Uterus (tissue), 4 donors: ENCODE data around the gene RRAS2. TPM values are rescaled to one million over a fixed set of nuclear protein-coding genes. Genes with fewer than 3 reads are reported as not detected.

Source experiments
- DNase-seq, 2 donors: peaks; one replicate each; pipeline ENCODE4 v3.0.0-alpha.2; 2019 to 2020
- H3K27ac ChIP-seq, 2 donors: fragments of 200-600 bp; sonication (generic); 1 replicate in 1 of 2; 2 replicates in 1 of 2; pipeline ENCODE4 v1.5.1; 2016 to 2018
- H3K27me3 ChIP-seq, 2 donors: fragments of 200-600 bp; sonication (generic); one replicate each; pipeline ENCODE4 v1.5.1; 2018 to 2019; ENCODE audit warnings: control low read depth in 1 of 2
- H3K36me3 ChIP-seq, 2 donors: fragments of 200-600 bp; sonication (generic); one replicate each; pipeline ENCODE4 v1.5.1; 2019; ENCODE audit warnings: control low read depth in 1 of 2
- H3K4me1 ChIP-seq, 2 donors: fragments of 200-600 bp; sonication (generic); one replicate each; pipeline ENCODE4 v1.5.1; 2018 to 2019; ENCODE audit warnings: control low read depth in 1 of 2
- H3K4me3 ChIP-seq, 2 donors: fragments of 200-600 bp; sonication (generic); 1 replicate in 1 of 2; 2 replicates in 1 of 2; pipeline ENCODE4 v1.5.1; 2018 to 2019; ENCODE audit warnings: mild to moderate bottlenecking in 1 of 2
- H3K9me3 ChIP-seq, 2 donors: fragments of 200-600 bp; sonication (generic); one replicate each; pipeline ENCODE4 v1.5.1; 2019; ENCODE audit warnings: control low read depth in 1 of 2
- CTCF ChIP-seq, 4 experiments: fragments of 200-600 bp in 2 of 4; fragments of 450-650 bp in 2 of 4; sonication (generic) in 2 of 4; IDR thresholded peaks; one replicate each; pipeline ENCODE4 v1.5.1; 2016 to 2019; ENCODE audit warnings: antibody characterized with exemption in 4 of 4, mild to moderate bottlenecking in 2 of 4, moderate library complexity in 1 of 4
- POLR2A ChIP-seq, 2 donors: fragments of 450-650 bp; IDR thresholded peaks; one replicate each; pipeline ENCODE4 v1.6.1; 2016; ENCODE audit warnings: antibody characterized with exemption in 2 of 2, mild to moderate bottlenecking in 1 of 2, moderate library complexity in 1 of 2
- intact Hi-C: fragments of 100-400 bp; cut with DNase I; formaldehyde crosslinking; loops from one replicate; pipeline ENCODE4 v1.15.1; 2023; ENCODE audit warnings: low total_unique reads
- total RNA-seq, 4 donors: library from RNA; depleted of rRNA in 3 of 4; stranded (reverse); fragments of >200 nt in 3 of 4; gene quantifications; one replicate each; pipeline versions ENCODE4 v1.1.0 to v1.2.4, GENCODE V29; 2014 to 2023
- donor health status: DM: yes; HTN: yes; CAD: no.

RRAS2 gene
- total RNA-seq, 4 donors from 2014 or later = 18.7 to 43.6 (median 36.8) TPM

DNA sequence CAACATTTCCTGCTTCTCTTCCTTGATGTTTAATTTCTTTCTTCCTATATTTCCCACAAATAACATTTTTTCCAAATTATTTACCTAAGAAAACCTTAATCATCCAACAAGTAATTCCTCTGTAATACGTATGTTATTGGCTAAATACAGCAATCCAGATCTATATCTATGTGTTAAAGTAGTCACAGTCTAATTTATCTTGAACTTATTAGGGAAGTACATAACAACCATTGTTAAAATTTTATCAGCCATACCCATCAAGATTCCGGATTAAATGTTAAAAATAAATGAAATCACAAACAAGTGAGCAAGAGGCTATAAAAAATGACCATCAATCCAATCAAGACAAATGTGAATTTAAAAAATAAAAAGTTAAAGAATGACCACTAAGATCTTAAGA is 36.5 kb downstream of the RRAS2 start:
- Histone ChIP-seq H3K4me1 (no peaks in the 10 kb centered on the region), H3K36me3 (no peaks in the 10 kb centered on the region), H3K9me3 (no peaks in the 10 kb centered on the region), H3K4me3 (no peak overlapping the region), H3K27me3 (no peaks in the 10 kb centered on the region), H3K27ac (no peak overlapping the region)
- intact Hi-C loops = no loop called here
- DNase-seq = no peak
- TF ChIP-seq POLR2A (IDR thresholded peaks at IDR 0.05) = no peak
- TF ChIP-seq CTCF (IDR thresholded peaks at IDR 0.05) = no peak

DNA sequence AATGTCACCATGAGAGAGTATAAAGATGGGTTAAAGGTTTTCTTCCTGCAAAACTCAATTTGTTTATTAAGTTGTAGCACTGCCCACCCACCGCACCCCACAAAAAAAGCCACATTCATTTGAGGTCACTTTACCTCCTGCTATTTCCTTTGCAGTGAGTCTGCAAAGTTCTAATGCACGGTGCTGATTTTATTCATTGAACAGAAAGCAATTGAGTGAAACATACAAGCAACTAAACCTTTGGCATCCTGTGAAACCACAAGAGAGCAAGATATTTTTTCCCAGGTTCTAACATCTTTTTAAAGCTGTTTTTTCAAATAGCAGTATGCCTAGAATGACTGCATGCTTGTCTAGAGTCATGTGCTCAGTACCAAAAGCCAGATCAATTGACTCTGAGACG is 39.0 kb downstream of the RRAS2 start:
- Histone ChIP-seq H3K36me3 (no peaks in the 10 kb centered on the region), H3K9me3 (no peaks in the 10 kb centered on the region), H3K27me3 (no peaks in the 10 kb centered on the region), H3K27ac (no peak overlapping the region), H3K4me1 (no peaks in the 10 kb centered on the region), H3K4me3 (no peak overlapping the region)
- DNase-seq = no peak
- TF ChIP-seq POLR2A (IDR thresholded peaks at IDR 0.05) = no peak
- TF ChIP-seq CTCF (IDR thresholded peaks at IDR 0.05) = no peak
- intact Hi-C loops = no loop called here

GRCh38 chr11:14318581-14318981 is 40.4 kb downstream of the RRAS2 start:
- no peak for DNase-seq
- no peak for TF ChIP-seq CTCF (IDR thresholded peaks at IDR 0.05)
- TF ChIP-seq POLR2A (IDR thresholded peaks at IDR 0.05) = no peak
- intact Hi-C loops = no loop called here

DNA sequence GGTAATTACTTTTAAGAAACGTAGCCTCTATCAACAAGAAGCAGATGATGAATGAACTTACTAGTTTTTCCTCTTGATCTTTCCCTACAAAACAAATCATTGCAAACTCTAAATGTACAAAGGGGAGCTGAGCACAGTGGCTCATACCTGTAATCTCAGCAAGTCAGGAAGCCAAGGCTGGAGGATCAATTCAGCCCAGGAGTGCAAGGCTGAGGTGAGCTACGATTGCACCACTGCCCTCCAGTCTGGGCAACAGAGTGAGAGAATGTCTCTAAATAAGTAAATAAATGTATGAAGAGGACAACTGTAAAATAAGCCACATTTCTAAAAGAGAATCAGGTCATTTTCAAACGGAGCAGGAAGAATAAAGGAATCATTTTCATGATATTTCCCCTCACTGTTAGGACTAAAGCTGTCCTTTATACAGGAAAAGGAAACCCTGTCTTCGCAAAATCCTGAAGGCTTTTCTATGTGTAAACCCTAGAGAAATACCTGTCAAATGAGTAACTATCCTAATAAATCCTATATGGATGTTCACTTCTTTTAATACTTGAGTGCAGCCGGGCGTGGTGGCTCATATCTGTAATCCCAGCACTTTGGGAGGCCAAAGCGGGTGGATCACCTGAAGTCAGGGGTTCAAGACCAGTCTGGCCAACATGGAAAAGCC is 41.2 kb downstream of the RRAS2 start:
- Histone ChIP-seq H3K27ac (no peak overlapping the region), H3K4me1 (no peaks in the 10 kb centered on the region), H3K36me3 (no peaks in the 10 kb centered on the region), H3K4me3 (no peak overlapping the region), H3K9me3 (no peaks in the 10 kb centered on the region), H3K27me3 (no peaks in the 10 kb centered on the region)
- TF ChIP-seq CTCF (IDR thresholded peaks at IDR 0.05) (no peak), POLR2A (IDR thresholded peaks at IDR 0.05) (no peak)
- intact Hi-C loops = no loop called here
- DNase-seq = no peak

More at GRCh38 chr11:14318581-14318981, 40.4 kb downstream of the RRAS2 start:
- no peaks in the 10 kb centered on the region for H3K9me3 ChIP-seq
- H3K36me3 ChIP-seq = no peaks in the 10 kb centered on the region
- H3K27ac ChIP-seq = no peak overlapping the region
- H3K4me3 ChIP-seq = no peak overlapping the region
- no peaks in the 10 kb centered on the region for H3K4me1 ChIP-seq
- no peaks in the 10 kb centered on the region for H3K27me3 ChIP-seq

DNA sequence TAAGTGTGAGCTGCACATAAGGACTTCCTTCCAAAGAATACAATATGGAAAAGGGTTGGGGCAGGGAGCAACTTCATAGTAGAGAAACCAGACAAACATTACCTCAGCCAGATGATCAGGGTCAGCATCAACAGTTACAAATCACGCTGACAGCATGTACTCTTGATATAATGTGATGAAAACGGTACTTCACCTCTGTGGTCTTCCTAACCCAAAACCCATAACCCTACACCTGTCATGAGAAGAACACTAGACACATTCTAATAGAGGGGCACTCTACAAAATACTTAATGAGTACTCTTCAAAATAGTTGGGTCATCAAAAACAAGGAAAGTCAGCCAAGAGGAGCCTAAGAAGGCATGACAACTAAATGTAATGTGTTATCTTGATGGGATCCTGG is 43.9 kb downstream of the RRAS2 start:
- Histone ChIP-seq H3K27ac (no peak overlapping the region), H3K4me1 (no peaks in the 10 kb centered on the region), H3K4me3 (no peak overlapping the region), H3K9me3 (no peaks in the 10 kb centered on the region), H3K27me3 (no peaks in the 10 kb centered on the region), H3K36me3 (no peaks in the 10 kb centered on the region)
- TF ChIP-seq CTCF (IDR thresholded peaks at IDR 0.05) = no peak
- intact Hi-C loops = no loop called here
- DNase-seq = no peak
